Small intestine (tissue), 16 donors: ENCODE data around the gene IFT80. TPM values are rescaled to one million over a fixed set of nuclear protein-coding genes. Genes with fewer than 3 reads are reported as not detected.
A peak's percentile ranks its signal among the peaks of the same experiment; 100 is the strongest.

ENCODE experiments used
- DNase-seq, 2 donors: peaks; one replicate each; pipeline versions ENCODE4 v3.0.0 to v3.0.0-alpha.2; 2013
- FAIRE-seq: peaks from 2 replicates; lab custom pipeline; 2012; peaks lifted over from hg19 to GRCh38; lab: Jason Lieb, UNC
- H3K27ac ChIP-seq, 3 donors: one replicate each; pipeline ENCODE4 v1.5.1; 2013; ENCODE audit warnings: low read length in 2 of 3, mild to moderate bottlenecking in 2 of 3, control low read depth in 1 of 3, inconsistent platforms in 1 of 3, low read depth in 1 of 3, moderate library complexity in 1 of 3
- H3K27me3 ChIP-seq, 3 donors: one replicate each; pipeline ENCODE4 v1.6.1; 2013; ENCODE audit warnings: low read length in 3 of 3, inconsistent platforms in 1 of 3; ENCODE audit not compliant: control insufficient read depth in 3 of 3, insufficient read depth in 3 of 3
- H3K36me3 ChIP-seq, 3 donors: one replicate each; pipeline ENCODE4 v1.6.1; 2013; ENCODE audit warnings: low read length in 3 of 3, inconsistent platforms in 1 of 3, low read depth in 1 of 3, mild to moderate bottlenecking in 1 of 3, moderate library complexity in 1 of 3; ENCODE audit not compliant: control insufficient read depth in 3 of 3, insufficient read depth in 2 of 3
- H3K4me1 ChIP-seq, 3 donors: one replicate each; pipeline ENCODE4 v1.6.1; 2013; ENCODE audit warnings: low read length in 2 of 3, inconsistent platforms in 1 of 3, low read depth in 1 of 3, mild to moderate bottlenecking in 1 of 3, moderate library complexity in 1 of 3; ENCODE audit not compliant: control insufficient read depth in 3 of 3, insufficient read depth in 2 of 3
- H3K4me3 ChIP-seq, 3 donors: one replicate each; pipeline ENCODE4 v1.5.1; 2013; ENCODE audit warnings: low read length in 3 of 3, control low read depth in 1 of 3, inconsistent platforms in 1 of 3, low read depth in 1 of 3, mild to moderate bottlenecking in 1 of 3, moderate library complexity in 1 of 3
- H3K9me3 ChIP-seq, 2 donors: one replicate each; pipeline ENCODE4 v1.6.1; 2013; ENCODE audit warnings: low read depth in 1 of 2, low read length in 1 of 2; ENCODE audit not compliant: control insufficient read depth in 2 of 2, insufficient read depth in 1 of 2
- WGBS, 3 donors: extraction: QIAGEN DNeasy Blood & Tissue Kit; methylation state at CpG; one replicate each; pipeline ENCODE4 v1.1.7; 2013; 5-methylcytosine and 5-hydroxymethylcytosine counted together
- long read RNA-seq, 10 donors: transcript quantifications; one replicate each; lab custom pipeline, GENCODE V29; 2026
- polyA plus RNA-seq, 4 donors: library from polyadenylated mRNA; stranded (reverse) in 3 of 4; unstranded in 1 of 4; fragments of 200-250 nt in 3 of 4; fragments of 120-200 nt in 1 of 4; gene quantifications; one replicate each; pipeline versions ENCODE4 v1.2.1 to v1.2.3, GENCODE V29; 2013
- donor health status: healthy with polysubstance abuse.
- donor health status: control.
- donor health status: control.
- donor health status: Bipolar disorder and iron deficiency.
- donor health status: healthy.

The IFT80 gene
- 10 to 100 TPM in 1 of 4 donors, 1 to 10 TPM in 3; 3.8 to 24.1 (median 6.3) TPM for polyA plus RNA-seq
- long read RNA-seq, donor 1, result 0 reads
- long read RNA-seq, donor 2, partial matches to known transcripts, result 0 of 1 reads
- long read RNA-seq, donor 2, other reads (novel, unspliced or antisense), result 0 of 1 reads
- long read RNA-seq, donor 3, partial matches to known transcripts, result 0 of 4 reads
- long read RNA-seq, donor 3, other reads (novel, unspliced or antisense), result 0 of 4 reads
- long read RNA-seq, donor 4, result 0 reads
- long read RNA-seq, donor 5, partial matches to known transcripts, result 0 of 3 reads
- long read RNA-seq, donor 5, other reads (novel, unspliced or antisense), result 0 of 3 reads
- long read RNA-seq, donor 6, full-length matches to known transcripts, result 6 of 6 reads
- long read RNA-seq, donor 6, partial matches to known transcripts, result 0 of 6 reads
- long read RNA-seq, donor 6, other reads (novel, unspliced or antisense), result 0 of 6 reads
- long read RNA-seq, donor 7, result 0 reads
- long read RNA-seq, donor 8, full-length matches to known transcripts, result 1 of 1 reads
- long read RNA-seq, donor 8, partial matches to known transcripts, result 0 of 1 reads
- long read RNA-seq, donor 8, other reads (novel, unspliced or antisense), result 0 of 1 reads
- long read RNA-seq, donor 9, result 0 reads
- long read RNA-seq, donor 10, full-length matches to known transcripts, result 3 of 14 reads
- long read RNA-seq, donor 10, partial matches to known transcripts, result 11 of 14 reads
- long read RNA-seq, donor 10, other reads (novel, unspliced or antisense), result 0 of 14 reads

DNA sequence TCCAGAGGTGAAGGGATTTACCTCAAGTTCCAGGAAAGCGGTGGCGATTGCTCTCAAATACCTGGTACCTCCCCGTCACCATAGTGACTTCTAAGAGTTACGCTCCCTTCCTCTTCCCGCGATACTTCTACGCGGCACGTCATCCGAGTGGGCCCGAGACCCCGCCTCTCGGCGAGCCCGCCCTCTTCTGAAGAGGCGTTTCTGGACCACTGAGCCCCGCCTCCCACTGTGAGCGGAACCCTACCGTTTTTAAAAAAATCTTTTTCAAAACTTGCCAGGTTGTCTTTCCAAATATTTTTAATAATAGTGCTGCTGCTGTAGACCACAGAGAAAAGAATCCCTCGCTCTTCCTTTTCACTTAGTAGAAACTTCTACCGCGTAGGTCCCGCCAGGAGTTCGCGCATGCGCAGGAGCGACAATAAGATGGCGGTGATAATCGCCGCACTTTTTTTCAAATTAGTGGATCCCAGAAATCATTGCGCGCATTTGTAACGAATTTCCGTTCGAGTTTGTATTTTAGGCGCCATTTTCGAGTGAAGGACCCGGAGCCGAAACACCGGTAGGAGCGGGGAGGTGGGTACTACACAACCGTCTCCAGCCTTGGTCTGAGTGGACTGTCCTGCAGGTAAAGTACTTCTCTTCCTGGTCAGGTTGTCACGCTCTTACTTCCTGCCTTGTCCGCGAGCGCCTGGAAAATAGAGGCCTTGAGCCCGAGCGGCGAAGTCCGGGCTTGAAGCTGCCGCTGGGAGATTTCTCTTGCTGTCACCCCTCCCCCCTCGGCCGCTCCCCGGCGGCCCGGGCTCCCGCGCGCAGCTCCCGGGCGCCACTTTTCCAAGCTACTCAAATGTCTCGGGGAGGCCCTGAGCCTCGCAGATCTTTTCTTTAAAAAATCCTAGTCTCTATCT, at the start of gene IFT80, which contains the start of gene SMC4:
IFT80 (minus strand) TSS at position 101 of the 905 bp plus-strand sequence. CDS start 14,625 bp downstream, outside the sequence.
SMC4 (plus strand) TSS at position 526 of the 905 bp plus-strand sequence. CDS start 1,177 bp downstream, outside the sequence.
- no peaks in the 10 kb centered on the region for H3K36me3 ChIP-seq
- DNase-seq, result peak; percentile 96 to 98
- H3K9me3 ChIP-seq, result no peaks in the 10 kb centered on the region
- 0 to 1% (median 0%) methylated on average over 62 to 63 of the region's 63 CpGs for WGBS, 3 donors
- FAIRE-seq, result no peak
- H3K27me3 ChIP-seq, result no peaks in the 10 kb centered on the region
- no peaks in the 10 kb centered on the region for H3K4me1 ChIP-seq
- peak within 1 kb of the TSS; percentile 74 to 95 (median 90) for H3K27ac ChIP-seq
- H3K4me3 ChIP-seq, result peak within 1 kb of the TSS; percentile 77 to 97 (median 89)

DNA sequence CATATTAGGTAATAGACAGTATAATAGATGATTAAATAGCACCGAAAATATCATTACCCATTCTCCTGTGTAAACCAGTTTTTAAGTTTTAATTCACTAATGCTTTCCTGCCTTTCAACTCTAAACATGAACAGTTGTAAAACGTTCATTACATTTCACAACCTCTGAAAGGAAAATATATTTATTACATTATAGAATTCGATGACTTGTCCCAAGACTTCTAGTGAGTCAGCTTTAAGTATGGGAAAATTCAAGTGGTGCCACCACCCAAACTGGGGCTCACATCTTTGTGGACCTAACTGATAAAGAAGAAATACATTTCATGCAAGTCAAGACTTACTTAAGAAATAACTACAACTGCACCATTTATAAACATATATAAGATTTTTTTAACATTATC, 48.5 kb upstream of the IFT80 start:
- 44 to 50% (median 45%) methylated on average over 3 of the region's 3 CpGs for WGBS, 3 donors
- Histone ChIP-seq H3K9me3 (peaks cover 0 to 9% of the 10 kb centered on the region in 2 donors), H3K36me3 (peaks cover 0 to 12% (median 0%) of the 10 kb centered on the region in 3 donors), H3K27me3 (peaks cover 0 to 3% (median 0%) of the 10 kb centered on the region in 3 donors), H3K27ac (no peak overlapping the region), H3K4me1 (peaks cover 0 to 7% (median 6%) of the 10 kb centered on the region in 3 donors), H3K4me3 (no peak overlapping the region)
- DNase-seq (peak in 1 of 2 donors; percentile 11), FAIRE-seq (no peak)

DNA sequence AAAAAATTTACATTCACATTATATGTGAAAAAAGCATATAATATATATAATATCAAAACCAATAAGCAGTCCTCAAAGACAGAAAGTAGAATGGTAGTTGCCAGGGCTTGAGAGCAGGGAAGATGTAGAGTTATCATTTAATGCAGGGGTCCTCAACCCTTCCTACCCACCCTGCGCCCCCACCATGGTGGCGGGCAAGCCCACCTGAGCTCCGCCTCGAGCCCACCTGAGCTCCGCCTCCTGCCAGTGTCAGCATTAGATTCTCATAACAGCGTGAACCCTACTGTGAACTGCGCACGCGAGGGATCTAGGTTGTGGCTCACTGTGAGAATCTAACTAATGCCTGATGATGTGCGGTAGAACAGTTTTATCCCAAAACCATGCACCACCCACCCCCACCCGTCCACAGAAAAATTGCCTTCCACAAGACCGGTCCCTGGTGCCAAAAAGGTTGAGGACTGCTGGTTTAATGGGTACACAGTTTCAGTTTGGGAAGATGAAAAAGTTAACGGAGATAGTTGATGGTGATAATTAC, 47.6 kb upstream of the IFT80 start:
- Histone ChIP-seq H3K27ac (no peak overlapping the region), H3K36me3 (peaks cover 0 to 12% (median 0%) of the 10 kb centered on the region in 3 donors), H3K27me3 (peaks cover 0 to 3% (median 0%) of the 10 kb centered on the region in 3 donors), H3K9me3 (peaks cover 0 to 9% of the 10 kb centered on the region in 2 donors), H3K4me3 (no peak overlapping the region), H3K4me1 (peaks cover 0 to 7% (median 6%) of the 10 kb centered on the region in 3 donors)
- WGBS, 3 donors, result 94 to 95% (median 95%) methylated on average over 13 of the region's 13 CpGs
- no peak for FAIRE-seq
- DNase-seq, result no peak

DNA sequence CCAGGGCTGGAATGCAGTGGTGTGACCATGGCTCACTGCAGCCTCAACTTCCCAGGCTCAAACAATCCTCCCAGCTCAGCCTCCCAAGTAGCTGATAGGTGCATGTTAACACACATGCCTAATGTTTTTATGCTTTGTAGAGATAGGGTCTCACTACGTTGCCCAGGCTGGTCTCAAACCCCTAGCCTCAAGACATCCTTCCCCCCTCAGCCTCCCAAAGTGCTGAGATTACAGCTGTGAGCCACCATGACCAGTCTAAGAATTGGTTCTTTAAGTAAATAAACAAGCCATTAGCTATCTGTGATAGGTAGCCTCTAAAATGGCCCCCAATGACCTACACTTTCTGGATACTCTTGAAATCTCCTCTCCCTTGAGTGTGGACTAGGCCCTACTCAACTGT, 46.8 kb upstream of the IFT80 start:
- WGBS, 3 donors, result 81 to 96% (median 95%) methylated on average over 1 of the region's 1 CpG
- Histone ChIP-seq H3K9me3 (peaks cover 0 to 9% of the 10 kb centered on the region in 2 donors), H3K27ac (no peak overlapping the region), H3K27me3 (peaks cover 0 to 3% (median 0%) of the 10 kb centered on the region in 3 donors), H3K36me3 (peaks cover 0 to 12% (median 0%) of the 10 kb centered on the region in 3 donors), H3K4me1 (peaks cover 0 to 7% (median 6%) of the 10 kb centered on the region in 3 donors), H3K4me3 (no peak overlapping the region)
- DNase-seq (no peak), FAIRE-seq (no peak)

DNA sequence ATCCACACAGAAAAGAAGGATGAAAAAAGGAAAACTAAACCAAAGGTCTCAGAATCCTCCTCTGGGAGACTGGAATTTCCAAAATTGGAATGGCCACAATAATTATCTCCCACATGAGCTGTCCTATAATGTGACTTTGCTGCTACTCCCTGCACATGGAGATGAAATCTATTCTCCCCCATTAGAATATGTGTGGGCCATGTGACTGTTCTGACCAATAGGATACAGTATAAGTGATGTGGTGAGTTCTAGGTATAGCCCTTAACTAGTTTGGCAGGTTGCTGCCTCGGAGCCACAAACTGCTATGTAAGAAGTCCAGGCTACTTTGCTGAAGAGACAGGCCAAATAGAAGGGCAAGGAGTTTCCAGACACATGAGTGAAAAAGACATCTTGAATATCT, 45.4 kb upstream of the IFT80 start:
- Histone ChIP-seq H3K27ac (no peak overlapping the region), H3K36me3 (peaks cover 0 to 15% (median 2%) of the 10 kb centered on the region in 3 donors), H3K9me3 (no peaks in the 10 kb centered on the region), H3K4me3 (no peak overlapping the region), H3K4me1 (no peaks in the 10 kb centered on the region), H3K27me3 (no peaks in the 10 kb centered on the region)
- no peak for DNase-seq
- no peak for FAIRE-seq
- WGBS, 3 donors, result 82 to 93% (median 90%) methylated on average over 1 of the region's 1 CpG

DNA sequence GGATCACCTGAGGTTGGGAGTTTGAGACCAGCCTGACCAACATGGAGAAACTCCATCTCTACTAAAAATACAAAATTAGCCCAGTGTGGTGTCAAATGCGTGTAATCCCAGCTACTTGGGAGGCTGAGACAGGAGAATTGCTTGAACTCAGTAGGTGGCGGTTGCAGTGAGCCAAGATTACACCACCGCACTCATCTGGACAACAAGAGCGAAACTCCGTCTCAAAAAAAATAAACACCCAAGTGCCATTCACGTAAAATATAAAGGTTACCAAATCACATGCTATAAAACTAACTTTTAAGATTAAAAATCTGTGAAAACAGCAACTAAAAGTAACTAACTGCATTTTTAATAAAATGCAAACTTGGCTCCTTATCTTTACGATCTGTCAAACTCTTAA, 41.7 kb upstream of the IFT80 start:
- no peak overlapping the region for H3K27ac ChIP-seq
- 97 to 99% (median 98%) methylated on average over 7 of the region's 7 CpGs for WGBS, 3 donors
- DNase-seq (no peak), FAIRE-seq (no peak)
- no peak overlapping the region for H3K4me3 ChIP-seq
- no peaks in the 10 kb centered on the region for H3K27me3 ChIP-seq
- H3K9me3 ChIP-seq, result no peaks in the 10 kb centered on the region
- H3K4me1 ChIP-seq, result no peaks in the 10 kb centered on the region
- H3K36me3 ChIP-seq, result peaks cover 2 to 18% (median 2%) of the 10 kb centered on the region in 3 donors

DNA sequence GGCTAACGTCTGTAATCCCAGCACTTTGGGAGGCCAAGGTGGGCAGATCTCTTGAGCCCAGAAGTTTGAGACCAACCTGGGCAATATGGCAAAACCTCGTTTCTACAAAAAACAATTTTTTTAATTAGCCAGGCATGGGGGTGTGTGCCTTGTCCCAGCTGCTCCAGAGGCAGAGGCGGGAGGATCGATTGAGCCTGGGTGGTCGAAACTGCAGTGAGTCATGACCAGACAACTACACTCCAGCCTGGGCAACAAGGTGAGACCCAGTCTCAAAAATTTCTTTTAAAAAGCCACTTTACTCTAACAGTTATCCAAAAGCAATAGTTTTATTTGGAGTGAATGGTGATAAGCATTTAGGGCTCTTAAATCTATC, 38.0 kb upstream of the IFT80 start:
- peaks cover 3 to 14% (median 4%) of the 10 kb centered on the region in 3 donors for H3K36me3 ChIP-seq
- no peak for FAIRE-seq
- DNase-seq, result no peak
- WGBS, 3 donors, result 79 to 92% (median 80%) methylated on average over 5 of the region's 5 CpGs
- no peak overlapping the region for H3K27ac ChIP-seq
- no peak overlapping the region for H3K4me3 ChIP-seq
- no peaks in the 10 kb centered on the region for H3K27me3 ChIP-seq
- H3K4me1 ChIP-seq, result no peaks in the 10 kb centered on the region
- no peaks in the 10 kb centered on the region for H3K9me3 ChIP-seq
